ENCODE data around the gene TDRD12.

TDRD12 gene

DNA sequence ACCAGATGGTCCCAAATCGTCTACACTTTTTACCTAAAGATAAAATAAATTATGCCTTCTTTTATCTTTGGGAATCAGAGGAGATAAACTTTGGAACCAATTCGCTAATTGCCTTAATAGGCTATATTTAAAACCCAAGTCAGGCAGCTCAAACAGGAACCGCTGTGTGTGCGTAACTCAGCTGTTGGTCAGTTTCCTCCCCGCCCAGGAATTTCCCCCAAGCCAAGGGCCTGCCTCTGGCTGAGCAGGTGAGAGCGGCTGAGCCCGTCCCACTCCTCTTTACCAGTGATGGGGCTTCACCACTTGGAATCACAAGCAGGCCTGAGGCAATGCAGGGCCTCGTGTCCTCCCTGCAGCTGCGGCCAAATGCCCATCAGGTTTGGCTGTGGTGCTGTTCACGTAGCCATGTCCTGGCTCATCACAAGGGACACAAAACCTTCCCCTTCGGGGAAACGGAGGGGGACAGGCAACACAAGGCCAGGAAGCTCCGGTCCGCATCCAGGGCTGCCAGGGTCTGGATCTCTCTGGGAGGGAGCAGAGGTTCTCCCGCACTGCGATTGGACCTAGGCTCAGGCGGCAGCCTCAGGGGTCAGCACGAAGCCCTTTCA, 150.5 kb downstream of the TDRD12 start:
- DNase-seq (ENCODE audit: low spot score) = no peak

DNA sequence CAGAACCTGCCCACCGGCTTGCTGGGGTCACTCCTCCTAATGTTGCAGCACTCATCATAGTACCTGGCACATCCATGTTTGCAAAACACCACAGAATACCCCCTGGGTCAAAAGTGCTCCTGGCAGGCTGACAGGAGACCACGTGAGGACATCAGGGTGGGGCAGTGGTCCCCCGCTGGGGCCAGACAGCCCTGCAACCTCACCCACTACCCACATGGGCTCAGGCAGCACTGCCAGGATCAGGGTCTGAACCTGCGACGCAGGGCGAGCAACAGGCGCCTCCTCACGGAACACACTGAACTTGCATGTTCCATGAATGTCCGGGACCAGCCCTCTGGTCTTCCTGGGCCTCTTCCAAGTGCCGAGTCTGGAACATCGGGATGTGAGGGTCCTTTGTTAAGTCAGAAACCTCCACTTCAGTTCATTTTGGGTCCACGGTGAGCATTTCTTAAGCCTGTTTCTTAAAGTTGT, 151.4 kb downstream of the TDRD12 start:
- no peak for DNase-seq (ENCODE audit: low spot score)
- TF ChIP-seq, protein P1, sequence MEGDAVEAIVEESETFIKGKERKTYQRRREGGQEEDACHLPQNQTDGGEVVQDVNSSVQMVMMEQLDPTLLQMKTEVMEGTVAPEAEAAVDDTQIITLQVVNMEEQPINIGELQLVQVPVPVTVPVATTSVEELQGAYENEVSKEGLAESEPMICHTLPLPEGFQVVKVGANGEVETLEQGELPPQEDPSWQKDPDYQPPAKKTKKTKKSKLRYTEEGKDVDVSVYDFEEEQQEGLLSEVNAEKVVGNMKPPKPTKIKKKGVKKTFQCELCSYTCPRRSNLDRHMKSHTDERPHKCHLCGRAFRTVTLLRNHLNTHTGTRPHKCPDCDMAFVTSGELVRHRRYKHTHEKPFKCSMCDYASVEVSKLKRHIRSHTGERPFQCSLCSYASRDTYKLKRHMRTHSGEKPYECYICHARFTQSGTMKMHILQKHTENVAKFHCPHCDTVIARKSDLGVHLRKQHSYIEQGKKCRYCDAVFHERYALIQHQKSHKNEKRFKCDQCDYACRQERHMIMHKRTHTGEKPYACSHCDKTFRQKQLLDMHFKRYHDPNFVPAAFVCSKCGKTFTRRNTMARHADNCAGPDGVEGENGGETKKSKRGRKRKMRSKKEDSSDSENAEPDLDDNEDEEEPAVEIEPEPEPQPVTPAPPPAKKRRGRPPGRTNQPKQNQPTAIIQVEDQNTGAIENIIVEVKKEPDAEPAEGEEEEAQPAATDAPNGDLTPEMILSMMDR (IDR thresholded peaks at IDR 0.05; ENCODE audit: extremely low read depth, missing control alignments) = no peak

More for the DNA sequence above, 150.5 kb downstream of the TDRD12 start:
- TF ChIP-seq, protein P1 (IDR thresholded peaks at IDR 0.05; ENCODE audit: extremely low read depth, missing control alignments) = no peak

DNA sequence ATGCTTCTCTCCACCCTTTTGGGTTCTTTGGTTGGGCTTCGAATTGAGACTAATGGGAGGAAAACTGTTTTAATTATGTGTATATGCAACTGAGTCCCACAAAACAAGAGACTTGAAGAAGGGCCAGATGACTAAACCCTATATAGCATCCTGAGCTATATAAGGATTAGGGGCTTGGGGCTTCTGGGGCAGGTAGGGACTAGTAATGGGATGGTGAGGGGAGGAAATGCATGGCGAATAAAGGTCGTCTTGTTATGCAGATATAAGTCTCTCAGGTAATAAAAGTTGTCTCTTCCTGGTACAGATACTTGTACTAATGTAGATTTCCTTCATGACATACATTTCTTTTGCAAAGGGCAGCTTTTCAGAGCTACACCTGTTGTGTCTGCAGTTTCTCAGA, 152.8 kb downstream of the TDRD12 start:
- TF ChIP-seq, protein P1 (IDR thresholded peaks at IDR 0.05; ENCODE audit: extremely low read depth, missing control alignments) = no peak
- no peak for DNase-seq (ENCODE audit: low spot score)

DNA sequence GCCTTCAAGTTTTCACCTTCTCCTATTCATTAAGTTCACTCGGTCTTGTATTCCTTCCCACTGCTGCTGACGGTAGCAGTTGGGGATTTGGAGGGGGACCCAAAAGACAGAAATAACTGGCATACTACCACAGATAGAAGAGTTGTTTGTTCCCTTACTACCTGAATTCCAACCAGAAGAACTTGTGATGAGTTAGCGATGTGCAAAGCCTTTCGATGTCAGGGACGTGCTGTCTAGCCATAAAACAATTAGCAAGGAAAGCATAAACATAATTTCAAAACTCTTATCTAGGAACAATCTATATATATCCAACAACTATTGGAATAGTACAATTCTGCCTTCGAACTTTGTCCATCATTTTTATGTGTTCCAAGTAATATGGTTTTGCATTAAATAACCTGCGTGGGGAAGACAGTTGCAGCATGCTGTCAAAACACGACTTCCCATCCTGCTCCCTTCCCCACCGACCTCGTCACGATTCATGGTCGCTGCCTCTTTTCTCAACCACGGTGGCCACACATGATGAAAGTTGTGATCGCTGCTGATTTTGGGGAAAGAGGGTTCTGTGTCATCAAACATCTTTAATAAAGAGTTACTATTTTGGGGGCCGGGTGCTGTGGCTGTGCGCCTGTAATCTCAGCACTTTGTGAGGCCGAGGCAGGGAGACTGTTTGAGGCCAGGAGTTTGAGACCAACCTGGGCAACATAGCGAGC, 153.8 kb downstream of the TDRD12 start:
- TF ChIP-seq, protein P1 (IDR thresholded peaks at IDR 0.05; ENCODE audit: extremely low read depth, missing control alignments) = no peak
- no peak for DNase-seq (ENCODE audit: low spot score)

DNA sequence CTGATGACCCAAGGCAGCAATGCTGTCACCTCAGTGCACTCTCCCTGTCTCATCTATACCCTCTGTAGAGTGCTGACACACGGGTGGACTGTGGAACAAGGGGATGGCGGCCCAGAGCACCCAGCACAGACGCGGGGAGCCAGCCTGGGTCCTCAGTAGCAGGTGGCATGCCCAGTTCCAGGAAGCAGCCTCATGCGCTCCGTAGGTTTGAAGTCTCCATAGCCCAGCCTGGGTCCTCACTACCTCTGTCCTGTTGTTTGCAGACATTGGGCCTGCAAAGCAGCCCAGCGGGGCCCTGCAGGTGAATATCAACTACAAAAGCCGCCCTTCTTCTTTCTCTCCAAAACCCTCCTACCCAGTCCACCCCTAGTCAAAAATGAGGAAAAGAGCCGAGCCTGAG, 155.0 kb downstream of the TDRD12 start:
- TF ChIP-seq, protein P1 (IDR thresholded peaks at IDR 0.05; ENCODE audit: extremely low read depth, missing control alignments) = no peak
- no peak for DNase-seq (ENCODE audit: low spot score)

DNA sequence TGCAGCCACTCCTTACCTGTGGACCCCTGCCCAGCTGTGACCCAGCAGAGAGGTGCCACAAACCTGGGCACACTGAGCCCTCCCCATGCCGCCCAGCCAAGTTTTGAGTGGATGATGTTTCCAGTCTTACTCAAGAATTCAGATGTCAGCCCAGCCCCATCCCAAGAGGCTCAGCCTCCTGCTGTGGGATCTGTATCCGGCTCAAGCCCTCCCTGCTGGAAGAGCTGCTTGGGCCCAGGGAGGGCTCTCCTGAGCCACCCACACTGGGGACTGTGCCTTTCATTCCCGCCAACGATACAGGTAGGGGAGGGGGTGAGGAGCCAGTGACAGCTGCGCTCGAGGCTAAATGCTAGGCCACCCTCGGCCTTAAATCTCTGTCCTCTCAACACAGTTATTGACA, 155.9 kb downstream of the TDRD12 start:
- TF ChIP-seq, protein P1 (IDR thresholded peaks at IDR 0.05; ENCODE audit: extremely low read depth, missing control alignments) = no peak
- no peak for DNase-seq (ENCODE audit: low spot score)

DNA sequence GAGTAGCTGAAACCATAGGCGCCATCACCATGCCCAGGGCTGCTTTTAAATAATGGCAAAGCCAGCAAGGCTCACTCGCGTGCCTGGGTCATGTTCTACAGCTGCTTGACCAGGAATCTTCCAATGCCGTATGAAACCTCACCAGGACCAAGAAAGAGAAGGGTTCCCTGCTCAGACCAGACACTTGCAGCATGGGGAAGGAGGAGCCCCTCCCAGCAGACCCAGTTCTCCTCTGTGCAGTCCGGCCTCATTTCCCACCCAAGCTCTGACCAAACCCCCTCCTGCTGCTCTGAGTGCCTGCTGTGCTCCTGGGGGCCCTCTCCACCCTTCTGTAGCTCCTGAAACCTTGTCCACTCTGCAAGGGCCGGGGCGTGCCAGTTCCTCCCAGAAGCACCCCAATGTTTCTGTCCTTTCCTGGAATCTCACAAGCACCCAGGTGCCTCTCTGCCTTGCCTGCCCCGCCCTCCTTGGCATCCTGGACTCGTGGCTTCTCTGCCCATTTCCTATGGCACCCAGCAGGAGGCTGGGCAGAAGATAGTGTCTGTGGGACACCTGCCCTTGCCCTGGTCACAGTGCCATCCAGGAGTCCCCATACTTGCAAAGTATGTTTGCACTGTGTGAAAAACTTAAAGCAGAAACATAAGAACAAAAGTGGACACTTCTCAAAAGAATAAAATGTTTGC, 156.8 kb downstream of the TDRD12 start:
- TF ChIP-seq, protein P1 (IDR thresholded peaks at IDR 0.05; ENCODE audit: extremely low read depth, missing control alignments) = no peak
- peak; percentile 1 for DNase-seq (ENCODE audit: low spot score)

All from GM20000 (cell line).